GM18508 (cell line): ENCODE results near the gene RPL5.

Experiments
- ATAC-seq: cut with Tn5 transposase; IDR thresholded peaks from one replicate; pipeline ENCODE4 v1.9.1; 2021; ENCODE audit warnings: moderate number of reproducible peaks; ENCODE audit not compliant: insufficient read depth, unreplicated experiment

The RPL5 gene

GRCh38 chr1:92851729-92852128 is 19.9 kb downstream of the RPL5 start:
- no peak for ATAC-seq

GRCh38 chr1:92853299-92853698 is 21.5 kb downstream of the RPL5 start:
- no peak for ATAC-seq

GRCh38 chr1:92854101-92854785 is 22.4 kb downstream of the RPL5 start:
- ATAC-seq: no peak

- ATAC-seq: no peak
Observed at GRCh38 chr1:92855236-92855635, 23.4 kb downstream of the RPL5 start.

GRCh38 chr1:92857817-92858216 is 26.0 kb downstream of the RPL5 start:
- no peak for ATAC-seq

GRCh38 chr1:92858564-92859399 is 26.9 kb downstream of the RPL5 start:
- no peak for ATAC-seq

- no peak for ATAC-seq
Observed at GRCh38 chr1:92859400-92860039, 27.7 kb downstream of the RPL5 start.

- no peak for ATAC-seq
Observed at GRCh38 chr1:92862605-92863004, 30.8 kb downstream of the RPL5 start.

- ATAC-seq: no peak
Observed at GRCh38 chr1:92864131-92864530, 32.3 kb downstream of the RPL5 start.

GRCh38 chr1:92870591-92870990 is 38.8 kb downstream of the RPL5 start:
- ATAC-seq: no peak

- ATAC-seq: no peak
Observed at GRCh38 chr1:92872719-92873118, 40.9 kb downstream of the RPL5 start.

GRCh38 chr1:92874987-92875386 is 43.1 kb downstream of the RPL5 start:
- ATAC-seq: no peak

GRCh38 chr1:92876351-92876750 is 44.5 kb downstream of the RPL5 start:
- no peak for ATAC-seq

- ATAC-seq: no peak
Observed at GRCh38 chr1:92877081-92877711, 45.4 kb downstream of the RPL5 start.

GRCh38 chr1:92877792-92878191 is 46.0 kb downstream of the RPL5 start:
- ATAC-seq: no peak

GRCh38 chr1:92879316-92879968 is 47.6 kb downstream of the RPL5 start:
- ATAC-seq: no peak

- ATAC-seq: no peak
Observed at GRCh38 chr1:92881391-92881790, 49.6 kb downstream of the RPL5 start.

- ATAC-seq: no peak
Observed at GRCh38 chr1:92882819-92883218, 51.0 kb downstream of the RPL5 start.

GRCh38 chr1:92883297-92883696 is 51.5 kb downstream of the RPL5 start:
- ATAC-seq: no peak

- ATAC-seq: no peak
Observed at GRCh38 chr1:92884195-92884594, 52.4 kb downstream of the RPL5 start.
